HEK293 (cell line): ENCODE data around the gene HOXA3.

Experiments used
- CTCF ChIA-PET: fragments of 350-600 bp; formaldehyde crosslinking; extraction: SDS; loops from one replicate; lab custom pipeline; 2021; ENCODE audit warnings: antibody characterized with exemption; lab: Yijun Ruan, JAX
- POLR2A ChIA-PET: fragments of 300-600 bp; formaldehyde crosslinking; extraction: SDS; loops from one replicate; lab custom pipeline; 2020; ENCODE audit warnings: antibody characterized with exemption, inconsistent platforms; lab: Yijun Ruan, JAX
- H3K27ac ChIP-seq: fragments of 200-500 bp; sonication (Bioruptor generic); 2 replicates; pipeline ENCODE4 v1.5.1; 2014; ENCODE audit warnings: low read depth, low read length, control low read depth, inconsistent platforms; ENCODE audit errors: extremely low read depth
- H3K36me3 ChIP-seq, 2 experiments: fragments of 200-500 bp in 1 of 2; sonication (Bioruptor generic) in 1 of 2; 1 replicate in 1 of 2; 2 replicates in 1 of 2; pipeline ENCODE4 v1.5.1; 2014 to 2017; ENCODE audit warnings: inconsistent platforms in 2 of 2, low read length in 2 of 2; ENCODE audit not compliant: control insufficient read depth in 2 of 2, insufficient read depth in 1 of 2
- H3K4me1 ChIP-seq: fragments of 200-500 bp; sonication (Bioruptor generic); 2 replicates; pipeline ENCODE4 v1.5.1; 2014; ENCODE audit warnings: mild to moderate bottlenecking, low read length, inconsistent platforms; ENCODE audit not compliant: control insufficient read depth, insufficient read depth
- H3K4me3 ChIP-seq: 2 replicates; pipeline ENCODE4 v1.5.1; 2011; ENCODE audit warnings: low read depth, mild to moderate bottlenecking, control low read depth, low read length, moderate library complexity
- H3K9me3 ChIP-seq: fragments of 200-500 bp; sonication (Bioruptor generic); 2 replicates; pipeline ENCODE4 v1.5.1; 2014; ENCODE audit warnings: low read depth, low read length, inconsistent platforms; ENCODE audit not compliant: control insufficient read depth, insufficient read depth
- EGR2 ChIP-seq: fragments of 450-650 bp; formaldehyde crosslinking; IDR thresholded peaks from 2 replicates; pipeline ENCODE4 v1.5.1; 2016; ENCODE audit warnings: low read depth, missing biosample characterization, missing genetic modification characterization
- HOXC10 ChIP-seq: sonication (generic); formaldehyde crosslinking; IDR thresholded peaks from 2 replicates; pipeline ENCODE4 v1.8.1; 2023; ENCODE audit warnings: mild to moderate bottlenecking, missing genetic modification reagents
- IKZF3 ChIP-seq: fragments of 450-650 bp; IDR thresholded peaks from 2 replicates; pipeline ENCODE4 v1.5.0; 2018; ENCODE audit warnings: missing biosample characterization, mild to moderate bottlenecking, missing genetic modification characterization, moderate library complexity
- REPIN1 ChIP-seq: fragments of 450-650 bp; formaldehyde crosslinking; IDR thresholded peaks from 2 replicates; pipeline ENCODE4 v1.5.1; 2017; ENCODE audit warnings: missing biosample characterization, missing genetic modification characterization, low read depth
- TCF7L2 ChIP-seq: IDR thresholded peaks from 2 replicates; pipeline ENCODE4 v1.6.1; 2011; ENCODE audit warnings: low read depth, mild to moderate bottlenecking, inconsistent platforms, low read length, moderate library complexity, borderline replicate concordance
- ZBTB11 ChIP-seq: fragments of 450-650 bp; formaldehyde crosslinking; conservative IDR thresholded peaks from 2 replicates; pipeline ENCODE4 v1.5.1; 2016; ENCODE audit warnings: low read depth, missing biosample characterization, missing genetic modification characterization
- ZBTB7A ChIP-seq: fragments of 450-650 bp; formaldehyde crosslinking; IDR thresholded peaks from 2 replicates; pipeline ENCODE4 v1.5.1; 2016; ENCODE audit warnings: low read depth, missing biosample characterization, missing genetic modification characterization
- ZFHX2 ChIP-seq: fragments of 450-650 bp; formaldehyde crosslinking; conservative IDR thresholded peaks from 2 replicates; pipeline ENCODE4 v1.5.1; 2016; ENCODE audit warnings: missing biosample characterization, missing genetic modification characterization
- ZNF132 ChIP-seq: fragments of 450-650 bp; formaldehyde crosslinking; IDR thresholded peaks from 2 replicates; pipeline ENCODE4 v1.5.1; 2017; ENCODE audit warnings: missing biosample characterization, missing genetic modification characterization, borderline replicate concordance
- ZNF155 ChIP-seq: fragments of 450-650 bp; formaldehyde crosslinking; IDR thresholded peaks from 2 replicates; pipeline ENCODE4 v1.5.1; 2016; ENCODE audit warnings: missing biosample characterization, missing genetic modification characterization
- ZNF214 ChIP-seq: fragments of 450-650 bp; formaldehyde crosslinking; IDR thresholded peaks from 2 replicates; pipeline ENCODE4 v1.5.1; 2017; ENCODE audit warnings: missing biosample characterization, mild to moderate bottlenecking, missing genetic modification characterization, borderline replicate concordance
- ZNF223 ChIP-seq: fragments of 450-650 bp; formaldehyde crosslinking; IDR thresholded peaks from 2 replicates; pipeline ENCODE4 v1.5.1; 2016; ENCODE audit warnings: missing biosample characterization, missing genetic modification characterization
- ZNF280C ChIP-seq: fragments of 450-650 bp; formaldehyde crosslinking; IDR thresholded peaks from 2 replicates; pipeline ENCODE4 v1.5.1; 2016; ENCODE audit warnings: missing biosample characterization, missing genetic modification characterization
- ZNF324 ChIP-seq: fragments of 450-650 bp; formaldehyde crosslinking; IDR thresholded peaks from 2 replicates; pipeline ENCODE4 v1.5.1; 2016; ENCODE audit warnings: missing biosample characterization, missing genetic modification characterization
- ZNF354C ChIP-seq: fragments of 450-650 bp; formaldehyde crosslinking; IDR thresholded peaks from 2 replicates; pipeline ENCODE4 v1.5.1; 2016; ENCODE audit warnings: missing biosample characterization, missing genetic modification characterization, low read depth, borderline replicate concordance
- ZNF394 ChIP-seq: fragments of 450-650 bp; formaldehyde crosslinking; IDR thresholded peaks from 2 replicates; pipeline ENCODE4 v1.5.1; 2016; ENCODE audit warnings: missing biosample characterization, missing genetic modification characterization, mild to moderate bottlenecking, moderate library complexity, borderline replicate concordance
- ZNF449 ChIP-seq: fragments of 450-650 bp; formaldehyde crosslinking; IDR thresholded peaks from 2 replicates; pipeline ENCODE4 v1.5.1; 2017; ENCODE audit warnings: missing biosample characterization, mild to moderate bottlenecking, missing genetic modification characterization, moderate library complexity
- ZNF48 ChIP-seq: fragments of 450-650 bp; formaldehyde crosslinking; IDR thresholded peaks from 2 replicates; pipeline ENCODE4 v1.5.1; 2016; ENCODE audit warnings: missing biosample characterization, missing genetic modification characterization
- ZNF548 ChIP-seq: fragments of 450-650 bp; formaldehyde crosslinking; IDR thresholded peaks from 2 replicates; pipeline ENCODE4 v1.5.1; 2016; ENCODE audit warnings: missing biosample characterization, missing genetic modification characterization
- ZNF621 ChIP-seq: fragments of 450-650 bp; formaldehyde crosslinking; IDR thresholded peaks from 2 replicates; pipeline ENCODE4 v1.5.1; 2017; ENCODE audit warnings: missing biosample characterization, missing genetic modification characterization
- ZNF623 ChIP-seq: fragments of 450-650 bp; formaldehyde crosslinking; IDR thresholded peaks from 2 replicates; pipeline ENCODE4 v1.5.1; 2016; ENCODE audit warnings: missing biosample characterization, missing genetic modification characterization
- ZNF654 ChIP-seq: fragments of 450-650 bp; formaldehyde crosslinking; IDR thresholded peaks from 2 replicates; pipeline ENCODE4 v1.5.1; 2016; ENCODE audit warnings: low read depth, missing biosample characterization, missing genetic modification characterization
- ZNF701 ChIP-seq: fragments of 450-650 bp; formaldehyde crosslinking; IDR thresholded peaks from 2 replicates; pipeline ENCODE4 v1.5.1; 2016; ENCODE audit warnings: missing biosample characterization, missing genetic modification characterization
- ZNF704 ChIP-seq: fragments of 450-650 bp; formaldehyde crosslinking; IDR thresholded peaks from 2 replicates; pipeline ENCODE4 v1.5.1; 2016; ENCODE audit warnings: missing biosample characterization, missing genetic modification characterization
- ZNF791 ChIP-seq: fragments of 450-650 bp; formaldehyde crosslinking; IDR thresholded peaks from 2 replicates; pipeline ENCODE4 v1.5.1; 2016; ENCODE audit warnings: missing biosample characterization, missing genetic modification characterization
- ZSCAN23 ChIP-seq: fragments of 450-650 bp; formaldehyde crosslinking; IDR thresholded peaks from 2 replicates; pipeline ENCODE4 v1.5.1; 2016; ENCODE audit warnings: missing biosample characterization, missing genetic modification characterization

Gene HOXA3

GRCh38 chr7:27151341-27151930 lies 947 bp downstream of the HOXA3 start:
- TF ChIP-seq ZNF791 (tag by site-specific recombination) (no peak), ZNF449 (tag by site-specific recombination) (no peak), ZNF623 (tag by site-specific recombination) (no peak), ZNF704 (tag by site-specific recombination) (no peak), ZFHX2 (tag by site-specific recombination) (peak; percentile 62), EGR2 (tag by site-specific recombination) (peak; percentile 75; the same call in 1 of the 2 replicates), ZSCAN23 (no peak), ZBTB7A (tag by site-specific recombination) (0 out of 2 replicates have a peak, but pooled peaks have one; percentile 21), ZNF280C (tag by site-specific recombination) (no peak), ZNF223 (no peak), ZNF155 (no peak), ZNF354C (tag by site-specific recombination) (no peak), REPIN1 (tag by site-specific recombination) (no peak), HOXC10 (CRISPR knock-in tag) (0 out of 2 replicates have a peak, but pooled peaks have one; percentile 2), ZNF548 (tag by site-specific recombination) (no peak), ZNF48 (tag by site-specific recombination) (no peak), ZNF132 (tag by site-specific recombination) (no peak), ZNF394 (tag by site-specific recombination) (no peak), ZNF324 (no peak), ZBTB11 (no peak), ZNF214 (no peak), TCF7L2 (no peak), IKZF3 (tag by site-specific recombination) (peak; percentile 37; the same call in 1 of the 2 replicates), ZNF654 (no peak), ZNF621 (no peak), ZNF701 (no peak)
- CTCF ChIA-PET, result interaction anchor here (0.5 to 4.3 kb wide), 9 partner anchors 11 to 1294 kb away, joined by 3 to 50 read pairs (median 4); partner anchors contain the start of gene HOXA4
- Histone ChIP-seq H3K4me1 (peaks cover 11% of the 10 kb centered on the region), H3K36me3 (peaks cover 0 to 34% of the 10 kb centered on the region in 2 experiments; a peak in 2 of 3 replicates), H3K4me3 (peak overlapping the region; percentile 59), H3K9me3 (no peaks in the 10 kb centered on the region), H3K27ac (peak overlapping the region; percentile 99)
- POLR2A ChIA-PET, result interaction anchor here (0.6 to 5.6 kb wide), 10 partner anchors 11 to 776 kb away, joined by 3 to 42 read pairs (median 12); partner anchors contain the start of genes HOXA10, HOXA11 and HOXA9
